Mesenteric fat pad (tissue), 1 donor: Measurements from ENCODE around the gene SLC12A7. TPM values are rescaled to one million over a fixed set of nuclear protein-coding genes. Genes with fewer than 3 reads are reported as not detected.

Experiments
- DNase-seq: peaks from one replicate; pipeline ENCODE4 v3.0.0-alpha.2; 2020; ENCODE audit warnings: low spot score
- total RNA-seq: library from RNA; stranded (reverse); fragmentation: NEBNext Ultra II Directional; extraction: Animal tissue kit (Norgen Biotek cat#: 25700); gene quantifications from one replicate; pipeline ENCODE4 v1.2.1, GENCODE V29; 2021
- donor health status: DM: yes; HTN: yes; CAD: no.

SLC12A7 gene
- total RNA-seq, 1 donor from 2014 or later: 39.4 TPM

DNA sequence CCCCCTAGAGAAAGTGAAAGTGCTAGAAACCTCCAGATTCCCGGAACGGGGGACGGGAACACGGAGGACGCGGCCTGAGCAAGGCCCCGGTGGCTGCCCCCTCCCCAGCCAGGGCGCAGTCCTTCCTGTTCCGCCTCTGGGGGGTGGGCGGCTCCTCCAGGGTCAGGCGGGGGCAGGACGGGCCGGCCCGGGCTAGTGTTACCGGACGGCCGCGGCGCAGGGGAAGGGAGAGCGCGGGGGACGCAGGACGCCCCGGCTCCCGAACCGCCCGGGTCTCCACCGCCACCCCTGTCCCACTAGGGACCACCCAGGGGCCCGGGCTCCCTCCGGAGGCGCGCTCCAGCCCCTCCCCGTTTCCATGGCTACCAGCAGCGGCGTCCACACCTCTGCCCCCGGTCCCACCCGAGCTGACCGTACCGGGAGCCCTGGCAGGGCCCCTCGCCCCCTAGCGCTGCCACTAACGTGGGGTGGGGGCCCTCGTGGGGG, 579 bp downstream of the SLC12A7 start:
- DNase-seq: no peak

DNA sequence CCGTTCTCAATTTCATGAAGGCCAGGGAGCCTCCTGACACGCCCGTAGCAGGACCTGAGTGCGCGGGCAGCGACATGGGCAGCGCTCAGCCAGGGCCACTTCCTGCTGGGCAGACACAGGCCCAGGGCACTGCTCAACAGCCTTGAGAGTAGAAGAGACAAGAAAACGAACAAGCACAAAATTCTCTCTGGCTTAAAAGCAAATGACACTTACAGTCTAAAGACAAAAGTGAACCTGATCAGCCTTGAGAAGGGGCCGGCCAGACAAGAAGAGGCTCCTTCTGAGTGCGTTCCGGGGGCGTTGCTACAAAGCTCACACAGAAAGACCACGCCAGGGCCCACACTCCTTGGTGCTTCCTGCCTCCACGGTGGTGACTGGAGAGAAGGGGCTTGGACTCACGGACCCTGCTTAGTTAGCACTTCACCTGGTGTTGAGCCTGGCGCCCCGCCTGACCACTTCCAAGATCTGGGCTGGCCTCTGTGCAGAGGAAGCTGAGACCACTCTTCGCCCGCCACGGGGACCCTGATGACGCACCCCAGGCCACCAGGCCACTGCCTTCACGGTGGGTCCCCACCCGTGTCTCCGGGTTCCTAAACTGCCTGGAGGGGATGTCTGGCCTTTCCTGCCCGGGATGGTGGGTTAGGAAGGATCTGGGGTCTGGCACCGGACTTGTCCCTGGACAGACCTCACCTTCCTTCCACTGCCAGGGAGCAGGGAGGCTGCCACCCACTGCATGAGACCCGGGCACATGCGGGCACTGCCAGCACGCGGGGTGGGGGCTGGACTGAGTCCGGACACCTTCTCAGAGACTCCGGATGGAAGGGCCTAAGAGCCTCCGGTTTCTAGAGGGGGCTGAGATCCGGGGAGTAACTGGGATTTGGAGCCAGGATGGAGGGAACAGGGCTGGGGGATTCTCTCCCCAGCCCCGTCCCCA, 1.3 kb downstream of the SLC12A7 start:
- no peak for DNase-seq

- no peak for DNase-seq
Observed at GRCh38 chr5:1109542-1110306, 2.1 kb downstream of the SLC12A7 start.

- DNase-seq: no peak
Observed at GRCh38 chr5:1108865-1109174, 3.0 kb downstream of the SLC12A7 start.

DNA sequence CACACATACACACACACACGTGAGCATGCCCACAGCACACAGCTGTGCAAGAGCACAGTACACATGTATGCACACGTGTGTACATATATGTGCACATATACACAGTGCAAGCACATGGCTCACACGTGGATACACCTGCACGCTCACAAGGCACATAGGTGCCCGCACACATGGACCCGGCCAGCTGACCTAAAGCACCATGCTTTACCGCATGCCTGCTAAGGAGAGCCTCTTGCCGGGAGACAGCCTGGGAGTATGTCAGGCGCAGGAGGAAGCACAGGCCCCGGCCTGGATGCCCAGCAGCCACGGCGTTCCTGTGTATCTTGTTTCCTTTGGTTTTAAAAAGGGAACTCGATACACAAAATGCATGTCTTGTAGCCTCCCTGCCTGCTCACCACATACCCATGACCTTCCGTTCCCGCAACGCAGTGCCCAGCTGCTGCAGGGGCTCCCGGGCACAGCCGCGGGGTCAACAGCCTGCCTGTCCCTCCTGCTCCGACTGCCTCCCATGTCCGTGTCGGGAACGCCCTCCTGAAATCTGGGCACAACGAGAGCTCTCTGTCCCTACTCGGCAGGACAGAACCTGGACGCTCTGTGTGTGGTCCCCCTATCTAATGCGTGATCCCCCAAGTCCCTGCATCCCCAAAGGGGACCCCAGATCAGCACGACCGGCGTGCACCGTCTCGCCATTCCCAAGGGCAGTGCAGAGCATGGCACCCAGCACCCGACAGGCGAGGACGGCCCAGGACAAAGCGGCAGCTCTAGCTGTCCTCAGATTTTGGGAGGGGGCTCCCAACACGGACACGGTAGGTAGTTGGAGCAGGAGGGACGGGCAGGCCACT, 3.6 kb downstream of the SLC12A7 start:
- DNase-seq: no peak

DNA sequence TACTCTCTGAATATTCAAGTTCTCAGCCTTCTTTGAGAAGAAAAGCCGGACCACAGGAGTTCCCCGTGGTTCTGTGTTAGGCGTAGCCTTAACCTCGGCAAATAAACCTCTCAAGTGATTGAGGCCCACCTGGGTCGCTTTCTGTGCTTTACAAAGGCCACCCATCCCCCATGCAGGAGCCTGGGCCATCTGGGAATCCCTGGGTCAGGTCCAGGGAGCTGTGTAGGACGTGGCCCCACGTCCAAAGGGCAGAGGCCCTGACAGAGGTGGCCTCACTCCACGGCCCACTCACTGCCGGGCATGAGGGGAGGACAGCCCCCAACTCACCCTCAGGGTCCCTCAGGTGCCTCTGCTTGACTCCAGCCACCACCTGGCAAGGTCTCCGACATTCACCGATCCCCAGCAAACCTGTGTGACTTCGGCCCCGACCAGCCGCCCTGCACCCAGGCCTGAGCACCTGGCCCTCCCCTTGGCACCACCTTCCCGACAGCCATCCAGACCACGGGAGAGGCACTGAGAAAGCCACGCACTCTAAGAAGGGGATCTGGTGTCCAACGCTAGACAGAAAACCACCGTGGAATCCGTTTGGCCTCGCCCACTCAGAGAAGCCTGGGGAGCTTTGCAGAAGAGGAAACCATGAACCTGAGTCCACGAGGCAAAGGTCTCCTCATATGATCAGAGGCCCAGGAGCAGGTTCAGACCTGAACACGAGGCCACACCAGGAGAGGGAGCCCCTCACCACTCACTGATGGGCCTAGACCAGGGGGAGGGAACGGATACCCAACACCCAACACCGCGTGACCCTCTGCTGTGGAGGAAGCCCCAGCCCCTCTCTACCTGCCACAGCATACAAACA, 4.5 kb downstream of the SLC12A7 start:
- no peak for DNase-seq

GRCh38 chr5:1106385-1107166, 5.3 kb downstream of the SLC12A7 start:
- DNase-seq: no peak

DNA sequence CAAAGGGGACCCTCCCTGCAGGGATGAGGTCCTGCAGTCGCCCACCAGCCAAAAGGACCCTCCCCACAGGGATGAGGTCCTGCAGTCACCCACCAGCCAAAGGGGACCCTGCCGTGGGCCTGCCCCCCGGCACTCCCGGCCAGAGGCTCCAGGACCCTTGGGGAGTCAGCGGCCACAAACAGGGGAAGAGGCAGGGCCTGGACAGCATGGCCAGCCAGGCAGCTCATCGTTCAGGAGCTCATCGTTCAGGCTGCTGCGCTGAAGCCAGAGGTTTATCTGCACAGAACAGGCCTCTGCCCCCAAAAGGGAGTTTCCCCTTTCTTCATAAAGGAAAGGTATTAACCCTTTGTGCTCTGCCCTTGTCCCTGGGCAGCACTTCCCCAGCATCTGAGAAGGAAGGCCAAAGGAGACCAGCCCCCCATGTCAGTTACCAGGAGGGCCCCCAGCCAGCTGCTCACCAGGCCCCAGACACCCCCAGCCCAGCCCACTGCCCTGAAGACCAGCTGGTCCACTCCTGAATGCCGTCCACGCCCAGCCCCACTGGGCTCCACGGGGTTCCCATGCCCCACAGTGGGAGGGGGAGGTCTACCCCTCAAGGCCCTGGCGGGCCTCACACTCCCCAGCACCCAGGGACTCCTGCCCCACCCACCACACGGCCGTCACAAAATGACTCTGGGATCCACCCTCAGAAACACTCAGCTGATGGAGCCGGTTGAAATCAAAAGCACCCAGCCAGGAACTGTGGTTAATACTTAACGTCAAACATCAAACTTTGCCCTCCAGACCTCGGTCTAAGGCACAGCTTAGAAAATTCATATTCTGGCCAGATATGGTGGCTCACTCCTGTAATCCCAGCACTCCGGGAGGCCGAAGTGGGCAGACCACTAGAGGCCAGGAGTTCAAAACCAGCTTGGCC, 6.3 kb downstream of the SLC12A7 start:
- DNase-seq: no peak

GRCh38 chr5:1104327-1105006, 7.4 kb downstream of the SLC12A7 start:
- no peak for DNase-seq

- no peak for DNase-seq
Observed at GRCh38 chr5:1103505-1104326, 8.1 kb downstream of the SLC12A7 start.

DNA sequence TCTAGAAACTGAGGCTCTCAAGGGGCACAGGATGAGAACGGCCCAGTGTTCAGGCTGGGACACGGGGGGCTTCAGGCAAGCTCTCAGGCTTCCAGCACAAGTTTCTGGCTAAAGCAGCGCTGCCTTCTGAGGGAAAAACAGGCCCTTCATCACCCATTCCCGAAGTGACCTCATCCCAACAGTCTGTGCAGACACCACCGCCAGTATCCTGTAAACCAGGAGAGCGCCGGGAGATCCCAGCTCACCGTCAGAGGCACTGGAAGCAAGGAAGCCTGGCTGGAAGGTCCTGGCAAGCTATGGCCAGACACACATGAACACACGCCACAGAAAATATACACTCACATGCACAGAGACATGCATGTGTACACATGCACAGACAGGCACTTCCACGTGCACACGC, 8.8 kb downstream of the SLC12A7 start:
- DNase-seq: no peak

DNA sequence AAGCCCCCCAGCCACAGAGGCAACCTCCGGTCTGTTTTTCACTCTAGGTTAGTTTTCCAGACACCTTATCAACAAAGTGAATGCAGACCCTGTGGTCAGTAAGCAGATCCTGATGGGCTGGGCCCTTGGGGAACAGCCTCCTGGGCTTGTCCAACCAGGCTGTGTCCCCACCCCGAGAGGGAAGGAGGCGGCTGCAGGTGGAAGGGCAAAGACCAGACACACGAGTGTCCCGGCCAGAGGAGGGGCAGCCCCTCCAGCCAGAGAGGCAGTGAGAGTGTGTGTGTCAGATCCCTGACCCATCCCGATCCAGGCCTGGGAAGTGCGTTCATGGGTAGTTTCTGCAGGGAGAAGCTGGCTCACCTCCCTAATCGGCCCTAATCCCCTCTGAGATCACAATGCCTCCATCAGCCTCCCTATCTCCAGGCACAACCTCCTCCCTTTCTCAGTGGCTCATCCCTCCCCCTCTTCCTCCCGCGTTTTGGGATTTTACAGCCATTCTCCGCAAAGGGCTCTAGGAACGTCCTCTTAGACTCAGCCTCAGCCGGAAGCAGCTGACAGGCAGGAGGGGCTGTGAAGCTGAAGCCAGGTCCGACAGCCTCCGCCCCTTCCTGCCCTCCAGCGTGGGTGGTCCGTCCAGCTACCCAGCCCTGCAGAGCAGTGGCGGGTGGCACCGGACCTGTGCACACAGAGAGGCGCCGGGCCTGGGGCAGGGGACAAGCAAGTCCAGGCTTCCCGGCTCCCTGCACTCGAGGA, 9.7 kb downstream of the SLC12A7 start:
- no peak for DNase-seq

- DNase-seq: no peak
Observed at GRCh38 chr5:1100664-1101574, 10.9 kb downstream of the SLC12A7 start.

DNA sequence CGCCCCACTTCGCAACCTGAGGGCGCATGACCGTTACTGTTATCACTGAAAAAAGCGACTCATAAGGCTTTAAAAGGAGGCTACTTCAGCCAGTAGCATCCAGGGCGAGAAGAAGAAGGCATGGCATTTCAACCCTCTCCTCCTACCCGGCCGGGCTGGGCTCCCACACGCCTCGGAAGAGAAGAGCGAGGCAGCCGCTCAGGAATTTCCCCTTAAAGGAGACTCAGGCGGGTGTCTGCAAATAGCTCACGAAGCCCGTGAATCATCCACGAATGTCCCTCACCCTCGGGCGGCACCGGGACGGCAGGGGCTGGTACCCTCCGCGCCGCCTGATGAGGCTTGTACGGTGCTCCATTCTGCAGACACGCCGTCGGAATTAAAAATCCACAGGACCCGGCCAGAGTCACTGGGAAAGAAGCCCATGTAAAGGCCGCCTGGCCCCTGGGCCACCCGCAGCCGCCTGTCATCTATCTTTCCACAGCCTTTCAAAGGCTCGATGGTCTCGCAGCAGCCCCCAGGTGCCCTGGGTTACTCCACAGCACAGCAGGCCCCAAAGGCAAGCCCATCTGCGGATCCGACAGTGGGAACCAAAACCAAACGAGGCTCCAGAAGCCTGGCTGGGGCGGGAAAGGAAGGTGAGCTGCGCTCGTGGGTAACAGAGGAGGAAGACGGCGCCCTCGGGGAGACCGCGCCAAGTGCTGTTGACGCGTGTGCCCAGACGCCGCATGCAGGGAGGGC, 11.8 kb downstream of the SLC12A7 start:
- DNase-seq: no peak
